SK-N-SH (cell line): ENCODE results near the gene UBE2E2. TPM values are rescaled to one million over a fixed set of nuclear protein-coding genes. Genes with fewer than 3 reads are reported as not detected.

Experiments used
- RAD21 ChIP-seq: IDR thresholded peaks from 2 replicates; pipeline ENCODE4 v1.6.1; 2012; ENCODE audit warnings: mild to moderate bottlenecking, low read length
- polyA plus RNA-seq, 3 experiments: library from polyadenylated mRNA; depleted of rRNA; stranded (reverse); fragments of >200 nt; gene quantifications; 2 replicates each; pipeline ENCODE4 v1.2.3, GENCODE V29; 2012
- small RNA-seq, 7 experiments: library from RNA; depleted of rRNA; stranded (forward); fragments of <200 nt; gene quantifications; one replicate each; pipeline ENCODE3, GENCODE V24; 2012

The UBE2E2 gene
- polyA plus RNA-seq, 1 of the 3 experiments (the other 2 are of a cell fraction): 46.4 TPM

GRCh38 chr3:23640471-23641146, 437.5 kb downstream of the UBE2E2 start (continued):
- TF ChIP-seq RAD21: no peak
- TF ChIP-seq, all 33 proteins: peak for 0

Small RNA genes within 50 kb of the gene (small RNA-seq; reads per million reads assigned to genes)
- gene AC121251.1 (0 reads per million in 7 experiments), gene RF00019 (0 reads per million in 7 experiments), gene RNU6-788P (0 reads per million in 7 experiments), gene RNU6-922P (0 reads per million in 7 experiments)
